Pancreas (tissue), 10 donors: ENCODE data around the gene LMNTD2. TPM values are rescaled to one million over a fixed set of nuclear protein-coding genes. Genes with fewer than 3 reads are reported as not detected.

ENCODE experiments used
- ATAC-seq, 4 donors: fragments of 200-7000 bp; cut with Tn5 transposase; one replicate each; pipeline versions ENCODE4 v1.8.0 to v1.9.1; 2020; ENCODE audit warnings: mild to moderate bottlenecking in 4 of 4, moderate library complexity in 4 of 4
- DNase-seq, 6 donors: peaks; one replicate each; pipeline ENCODE4 v3.0.0-alpha.2; 2020
- FAIRE-seq: peaks from 2 replicates; lab custom pipeline; 2012; peaks lifted over from hg19 to GRCh38; lab: Jason Lieb, UNC
- H3K27ac ChIP-seq, 4 donors: fragments of 200-600 bp; sonication (generic); 1 replicate in 3 of 4; 2 replicates in 1 of 4; pipeline versions ENCODE4 v1.5.0 to v1.8.0; 2020
- H3K27me3 ChIP-seq, 4 donors: fragments of 200-600 bp; one replicate each; pipeline ENCODE4 v1.8.0; 2021
- H3K36me3 ChIP-seq, 3 donors: fragments of 200-600 bp; sonication (generic) in 1 of 3; one replicate each; pipeline versions ENCODE4 v1.5.0 to v1.8.0; 2020 to 2021
- H3K4me1 ChIP-seq, 3 donors: fragments of 200-600 bp; one replicate each; pipeline ENCODE4 v1.8.0; 2021
- H3K4me3 ChIP-seq, 4 donors: fragments of 200-600 bp; sonication (generic) in 2 of 4; one replicate each; pipeline versions ENCODE4 v1.5.0 to v1.8.0; 2020 to 2021
- H3K9me3 ChIP-seq, 4 donors: fragments of 200-600 bp; one replicate each; pipeline ENCODE4 v1.8.0; 2021
- WGBS, 2 donors: extraction: QIAGEN DNeasy Blood & Tissue Kit; methylation state at CpG; one replicate each; pipeline ENCODE4 v1.1.7; 2013; 5-methylcytosine and 5-hydroxymethylcytosine counted together
- intact Hi-C, 3 donors: fragments of 100-400 bp; cut with DNase I; formaldehyde crosslinking; loops; one replicate each; pipeline versions ENCODE4 v1.11.1 to v1.14.2; 2022
- polyA plus RNA-seq, 2 donors: library from polyadenylated mRNA; stranded (reverse); fragments of 200-250 nt; gene quantifications; one replicate each; pipeline ENCODE4 v1.2.3, GENCODE V29; 2013
- total RNA-seq, 6 donors: library from RNA; stranded (reverse); fragmentation: NEBNext Ultra II Directional in 4 of 6; extraction: Animal tissue kit (Norgen Biotek cat#: 25700) in 4 of 6; gene quantifications; one replicate each; pipeline versions ENCODE4 v1.2.1 to v1.2.4, GENCODE V29; 2021 to 2023
- TF ChIP-seq, protein P1 (sequence below), 4 donors: fragments of 200-600 bp; sonication (generic) in 3 of 4; IDR thresholded peaks; one replicate each; pipeline versions ENCODE4 v1.5.0 to v1.8.0; 2021; ENCODE audit warnings: antibody characterized with exemption in 4 of 4
- donor health status: healthy with polysubstance abuse.
- donor health status: DM: no; HTN: no; CAD: no; lungs with moderate emphysema.
- donor health status: DM: no; HTN: no; CAD: no.
- donor health status: control.
- donor health status: control.
- donor health status: Bipolar disorder and iron deficiency.
- donor health status: DM: yes; HTN: yes; CAD: no.
- donor health status: DM: no; HTN: no; CAD: no.
- donor health status: DM: no; HTN: no; CAD: no.
- donor health status: DM: yes; HTN: yes; CAD: no.

The LMNTD2 gene
- total and polyA plus RNA-seq, 8 donors, result 2.7 to 24.2 (median 5.9) TPM

DNA sequence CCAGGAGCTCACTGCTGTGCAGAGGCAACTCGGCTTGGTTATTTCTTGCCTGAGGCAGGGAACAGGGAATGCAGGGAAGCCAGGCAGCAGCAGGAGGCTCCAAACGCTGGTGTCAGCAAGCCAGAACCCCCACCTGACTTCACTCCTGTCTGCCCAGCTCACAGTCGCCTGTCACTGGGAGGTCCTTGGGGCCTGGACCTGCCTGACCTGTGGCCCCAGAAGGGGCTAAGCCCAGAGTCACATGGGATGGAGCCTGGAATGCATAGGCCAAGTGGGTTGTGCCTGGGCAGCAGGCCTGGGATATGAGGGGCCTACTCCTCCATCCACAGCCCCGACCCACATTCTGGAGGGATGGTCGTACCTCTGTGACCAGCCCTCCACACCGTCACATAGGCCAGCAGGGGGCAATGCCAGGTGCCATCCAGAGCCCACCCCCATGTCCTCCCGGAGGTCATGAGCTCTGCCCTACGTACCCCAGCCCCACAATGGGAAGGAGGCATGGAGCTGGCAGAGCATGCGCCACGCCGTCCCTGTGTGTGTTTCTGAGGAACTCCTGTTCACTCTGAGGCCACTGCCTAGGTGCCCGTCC is 5.5 kb upstream of the LMNTD2 start:
- peaks cover 0 to 17% (median 11%) of the 10 kb centered on the region in 3 donors for H3K4me1 ChIP-seq
- no peak overlapping the region for H3K27ac ChIP-seq
- DNase-seq (peak in 2 of 6 donors; percentile 50 to 70), FAIRE-seq (no peak), ATAC-seq (no peak)
- no peak overlapping the region for H3K4me3 ChIP-seq
- H3K9me3 ChIP-seq, result no peaks in the 10 kb centered on the region
- intact Hi-C loops, result no loop called here
- TF ChIP-seq, protein P1, sequence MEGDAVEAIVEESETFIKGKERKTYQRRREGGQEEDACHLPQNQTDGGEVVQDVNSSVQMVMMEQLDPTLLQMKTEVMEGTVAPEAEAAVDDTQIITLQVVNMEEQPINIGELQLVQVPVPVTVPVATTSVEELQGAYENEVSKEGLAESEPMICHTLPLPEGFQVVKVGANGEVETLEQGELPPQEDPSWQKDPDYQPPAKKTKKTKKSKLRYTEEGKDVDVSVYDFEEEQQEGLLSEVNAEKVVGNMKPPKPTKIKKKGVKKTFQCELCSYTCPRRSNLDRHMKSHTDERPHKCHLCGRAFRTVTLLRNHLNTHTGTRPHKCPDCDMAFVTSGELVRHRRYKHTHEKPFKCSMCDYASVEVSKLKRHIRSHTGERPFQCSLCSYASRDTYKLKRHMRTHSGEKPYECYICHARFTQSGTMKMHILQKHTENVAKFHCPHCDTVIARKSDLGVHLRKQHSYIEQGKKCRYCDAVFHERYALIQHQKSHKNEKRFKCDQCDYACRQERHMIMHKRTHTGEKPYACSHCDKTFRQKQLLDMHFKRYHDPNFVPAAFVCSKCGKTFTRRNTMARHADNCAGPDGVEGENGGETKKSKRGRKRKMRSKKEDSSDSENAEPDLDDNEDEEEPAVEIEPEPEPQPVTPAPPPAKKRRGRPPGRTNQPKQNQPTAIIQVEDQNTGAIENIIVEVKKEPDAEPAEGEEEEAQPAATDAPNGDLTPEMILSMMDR (IDR thresholded peaks at IDR 0.05), result no peak
- H3K27me3 ChIP-seq, result no peaks in the 10 kb centered on the region
- no peaks in the 10 kb centered on the region for H3K36me3 ChIP-seq
- 78 to 81% methylated on average over 12 of the region's 12 CpGs for WGBS, 2 donors

GRCh38 chr11:563812-564578 is 3.5 kb upstream of the LMNTD2 start:
- no peak overlapping the region for H3K27ac ChIP-seq
- FAIRE-seq, result no peak
- intact Hi-C loops, result no loop called here
- no peak overlapping the region for H3K4me3 ChIP-seq
- H3K27me3 ChIP-seq, result no peaks in the 10 kb centered on the region
- ATAC-seq, result no peak
- 80 to 82% methylated on average over 12 of the region's 12 CpGs for WGBS, 2 donors
- peaks cover 0 to 13% (median 11%) of the 10 kb centered on the region in 3 donors for H3K4me1 ChIP-seq
- peak in 1 of 6 donors; percentile 73 for DNase-seq
- H3K36me3 ChIP-seq, result no peaks in the 10 kb centered on the region
- no peaks in the 10 kb centered on the region for H3K9me3 ChIP-seq
- TF ChIP-seq, protein P1 (IDR thresholded peaks at IDR 0.05), result no peak

- FAIRE-seq, result no peak
- H3K9me3 ChIP-seq, result no peaks in the 10 kb centered on the region
- ATAC-seq, result no peak
- H3K36me3 ChIP-seq, result no peaks in the 10 kb centered on the region
- peaks cover 0 to 13% (median 11%) of the 10 kb centered on the region in 3 donors for H3K4me1 ChIP-seq
- TF ChIP-seq, protein P1 (IDR thresholded peaks at IDR 0.05), result no peak
- no peaks in the 10 kb centered on the region for H3K27me3 ChIP-seq
- no peak overlapping the region for H3K27ac ChIP-seq
- DNase-seq, result peak in 2 of 6 donors; percentile 53 to 80
- intact Hi-C loops, result no loop called here
- H3K4me3 ChIP-seq, result peak overlapping the region in 1 of 4 donors; percentile 2
- 88 to 90% methylated on average over 18 of the region's 18 CpGs for WGBS, 2 donors
Observed at GRCh38 chr11:563066-563811, 2.7 kb upstream of the LMNTD2 start.

GRCh38 chr11:562046-562645 is 1.6 kb upstream of the LMNTD2 start:
- no peaks in the 10 kb centered on the region for H3K9me3 ChIP-seq
- peaks cover 0 to 11% (median 9%) of the 10 kb centered on the region in 3 donors for H3K4me1 ChIP-seq
- DNase-seq (peak in 3 of 6 donors; percentile 55 to 81 (median 58)), ATAC-seq (no peak), FAIRE-seq (no peak)
- WGBS, 2 donors, result 84 to 88% methylated on average over 29 of the region's 29 CpGs
- no peaks in the 10 kb centered on the region for H3K36me3 ChIP-seq
- intact Hi-C loops, result no loop called here
- H3K27me3 ChIP-seq, result no peaks in the 10 kb centered on the region
- peak overlapping the region in 3 of 4 donors; percentile 84 to 97 (median 91) for H3K27ac ChIP-seq
- peak overlapping the region in 3 of 4 donors; percentile 94 to 98 (median 96) for H3K4me3 ChIP-seq
- TF ChIP-seq, protein P1 (IDR thresholded peaks at IDR 0.05), result no peak
